Activated naive CD8-positive, alpha-beta T cell treated with anti-CD3 and anti-CD28 coated beads for 36 hours (primary cell): Measurements from ENCODE around the gene ZSCAN32. TPM values are rescaled to one million over a fixed set of nuclear protein-coding genes. Genes with fewer than 3 reads are reported as not detected.

Source experiments
- total RNA-seq, 2 experiments: library from RNA; stranded (reverse); gene quantifications; one replicate each; pipeline ENCODE4 v1.2.3, GENCODE V29; 2021

The ZSCAN32 gene
- total RNA-seq, 2 experiments from 2014 or later = 14.0 to 16.7 TPM

Other genes starting within 250 kb of the ZSCAN32 start
- gene OR1F1, start 212.8 kb downstream of the ZSCAN32 start, total RNA-seq = not detected
- 10 to 100 TPM; 12.2 to 12.8 TPM for gene ZNF200, start 165.8 kb downstream of the ZSCAN32 start, total RNA-seq
- under 1 TPM; 0.08 to 0.12 TPM for gene MEFV, start 144.4 kb downstream of the ZSCAN32 start, total RNA-seq
- 10 to 100 TPM; 29.7 to 30.5 TPM for gene ZNF263, start 117.5 kb downstream of the ZSCAN32 start, total RNA-seq
- gene TIGD7, start 95.6 kb downstream of the ZSCAN32 start, total RNA-seq = 1 to 10 TPM; 4.8 to 5.3 TPM
- gene ZNF75A, start 95.5 kb downstream of the ZSCAN32 start, total RNA-seq = 10 to 100 TPM; 34.2 to 35.5 TPM
- not detected for gene OR2C1, start 45.1 kb downstream of the ZSCAN32 start, total RNA-seq
- 10 to 100 TPM in 1 of 2 experiments, 1 to 10 TPM in 1; 9.8 to 10.5 TPM for gene ZNF174, start 211 bp upstream of the ZSCAN32 start, total RNA-seq
- 1 to 10 TPM; 2.7 TPM for gene ZNF597, start 42.5 kb upstream of the ZSCAN32 start, total RNA-seq
- gene NAA60, start 42.7 kb upstream of the ZSCAN32 start, total RNA-seq = 10 to 100 TPM; 37.5 to 38.2 TPM
- not detected for gene C16orf90, start 94.5 kb upstream of the ZSCAN32 start, total RNA-seq
- gene CLUAP1, start 100.0 kb upstream of the ZSCAN32 start, total RNA-seq = 10 to 100 TPM in 1 of 2 experiments, 1 to 10 TPM in 1; 8.8 to 10.1 TPM
- gene NLRC3, start 176.4 kb upstream of the ZSCAN32 start, total RNA-seq = 10 to 100 TPM; 12.3 to 12.5 TPM
- 1 to 10 TPM; 9.1 to 9.3 TPM for gene SLX4, start 210.6 kb upstream of the ZSCAN32 start, total RNA-seq